Stimulated activated CD8-positive, alpha-beta memory T cell treated with anti-CD3 and anti-CD28 coated beads, Interleukin-7, amount 100 ng/mL, for 1 hour (primary cell): ENCODE data around the gene CHRNB2.

Experiments used
- DNase-seq, 2 donors: peaks; one replicate each; pipeline ENCODE4 v3.0.0-alpha.2; 2020; ENCODE audit warnings: low read depth in 2 of 2

CHRNB2 gene

DNA sequence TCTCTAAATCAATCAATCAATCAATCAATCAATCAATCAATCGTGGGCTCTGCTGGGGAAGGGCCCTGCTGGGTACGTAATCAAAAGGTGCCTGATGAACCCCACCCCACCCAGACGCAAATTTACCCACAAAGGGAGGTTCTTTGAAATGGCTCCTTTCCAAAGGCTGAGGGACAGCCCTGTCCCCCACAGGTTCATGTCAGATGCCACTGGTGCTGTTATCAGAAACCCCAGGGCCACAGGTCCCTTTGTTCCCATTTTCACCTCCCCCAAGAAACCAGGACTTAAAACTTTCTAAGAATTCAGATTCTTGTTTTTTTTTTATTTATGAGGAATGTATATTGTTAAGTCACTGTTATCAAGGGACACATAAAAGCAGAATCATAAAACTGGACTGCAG lies 14.2 kb downstream of the CHRNB2 start:
- no peak for DNase-seq

DNA sequence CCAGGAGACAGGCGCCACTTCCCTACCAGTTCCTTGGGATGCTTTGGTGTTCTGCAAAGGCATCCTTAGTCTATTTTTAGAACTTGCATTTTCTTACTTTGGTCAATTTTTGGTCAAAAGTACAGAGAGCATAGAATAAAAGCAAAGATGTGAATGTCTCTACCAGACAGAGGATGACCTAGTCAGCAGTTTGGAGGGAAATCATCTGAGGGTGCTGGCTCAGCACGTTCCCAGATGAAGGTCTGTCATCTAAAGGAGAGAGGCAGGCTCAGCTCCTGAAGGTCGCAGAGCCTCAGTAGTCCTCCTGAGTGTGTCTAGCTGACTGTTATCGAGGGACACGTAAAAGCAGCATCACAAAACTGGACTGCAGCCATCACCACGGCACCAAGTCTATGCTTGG lies 15.3 kb downstream of the CHRNB2 start:
- DNase-seq = no peak

DNA sequence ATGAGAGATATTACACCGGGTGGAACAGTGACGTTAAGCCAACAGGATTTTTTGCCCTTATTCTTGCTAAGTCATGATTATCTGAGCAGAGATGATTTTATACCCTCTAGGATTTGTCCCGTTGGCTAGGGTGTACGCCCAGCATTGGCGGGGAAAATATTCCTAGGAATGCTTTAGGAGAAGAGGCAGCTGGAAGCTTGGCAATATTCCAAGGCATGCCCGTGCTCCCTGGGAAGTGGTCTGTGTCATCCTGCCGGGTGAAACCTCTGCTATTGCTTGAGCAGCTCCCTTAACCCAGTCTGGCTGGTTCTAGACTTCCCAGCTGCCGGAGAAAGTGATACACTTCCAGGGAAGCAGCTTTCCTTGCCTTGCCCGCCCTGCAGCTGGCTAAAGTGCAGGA lies 16.2 kb downstream of the CHRNB2 start:
- no peak for DNase-seq

DNA sequence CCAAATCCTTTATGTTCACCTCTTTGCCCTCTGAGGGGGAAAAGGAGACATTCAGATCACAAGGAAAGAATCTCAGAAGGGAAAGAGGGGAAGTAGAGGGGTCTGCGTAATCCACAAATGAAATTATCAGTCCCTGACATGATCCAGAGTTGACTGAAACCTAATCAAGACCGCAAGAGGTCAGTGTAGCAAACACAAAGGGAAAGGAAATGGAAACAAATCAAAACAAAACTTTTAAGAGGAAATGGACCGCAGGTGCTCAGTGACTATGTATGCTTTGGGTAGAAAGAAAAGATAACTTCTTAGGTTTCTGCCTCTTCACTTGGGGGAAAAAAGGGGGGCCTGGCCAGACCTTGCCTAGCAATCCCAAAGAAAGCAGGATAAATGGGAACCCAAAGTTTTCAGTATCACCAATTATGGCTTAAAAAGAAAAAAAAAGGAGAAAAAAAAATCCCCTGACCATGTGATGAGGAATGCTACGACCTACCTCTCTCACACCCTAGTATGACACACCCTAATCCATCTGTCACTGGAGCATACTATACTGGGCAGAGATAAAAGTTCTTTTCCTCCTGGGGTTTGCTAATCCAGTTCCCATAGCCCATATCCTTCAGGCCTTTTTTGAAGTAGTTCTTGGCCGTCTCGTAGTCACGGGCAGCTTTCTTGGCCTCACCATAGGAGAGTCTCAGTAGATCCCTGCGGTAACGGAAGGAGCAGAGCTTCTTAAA lies 16.9 kb downstream of the CHRNB2 start:
- no peak for DNase-seq

DNA sequence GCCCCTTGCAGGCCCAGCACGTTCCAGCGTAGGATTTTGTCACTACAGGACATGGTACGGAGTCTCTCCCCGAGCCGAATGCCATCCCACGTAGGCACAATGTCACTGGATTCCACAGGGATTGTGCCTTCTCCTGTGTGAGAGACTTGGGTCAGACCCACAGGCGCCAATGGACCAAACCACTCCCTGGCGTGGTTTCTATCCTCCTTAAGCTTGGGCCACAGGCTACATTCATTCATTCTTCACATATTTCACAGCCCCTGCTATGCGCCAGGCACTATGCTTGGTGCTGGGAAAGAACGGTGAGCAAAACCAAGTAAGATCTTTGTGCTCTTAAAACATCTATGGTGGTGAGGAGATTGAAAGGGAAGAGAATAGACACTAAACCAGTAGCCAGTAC lies 18.7 kb downstream of the CHRNB2 start:
- DNase-seq = no peak

DNA sequence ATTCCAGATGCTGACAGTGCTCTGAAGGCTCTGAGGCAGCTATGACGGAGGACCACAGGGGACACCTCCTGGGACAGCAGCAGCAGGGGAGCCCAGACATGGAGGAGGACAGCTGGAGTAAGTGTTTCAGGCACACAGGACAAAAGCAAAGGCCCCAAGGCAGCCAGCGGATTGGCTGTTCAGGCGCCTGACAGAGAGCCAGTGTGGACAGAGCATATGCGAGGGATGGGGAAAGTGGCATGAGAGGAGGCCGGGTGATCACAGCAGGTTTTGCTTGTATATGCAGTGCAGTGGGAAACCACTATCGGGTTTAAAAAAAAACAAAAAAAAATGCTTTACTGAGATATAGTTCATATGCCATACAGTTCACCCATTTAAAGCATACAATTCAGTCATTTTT lies 19.1 kb downstream of the CHRNB2 start:
- no peak for DNase-seq

DNA sequence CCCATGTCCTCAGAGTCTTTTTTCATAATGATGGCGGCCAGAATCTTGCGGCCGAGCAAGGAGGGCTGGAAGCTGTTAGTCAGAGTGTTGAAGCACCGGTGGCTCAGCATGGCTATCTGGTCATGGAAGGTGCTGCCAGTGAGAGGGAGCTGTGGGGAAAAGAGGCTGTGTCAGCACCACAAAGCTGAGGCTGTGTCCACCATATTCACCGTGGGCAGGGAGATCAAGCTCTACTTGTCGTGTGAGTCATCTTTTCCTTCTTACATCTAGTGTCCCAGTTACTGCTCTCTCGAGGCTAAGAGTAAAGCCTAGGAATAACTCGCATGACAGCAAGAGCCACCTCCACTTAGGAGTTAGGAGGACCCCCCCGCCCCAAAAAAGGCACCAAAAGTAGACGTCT lies 22.2 kb downstream of the CHRNB2 start:
- no peak for DNase-seq

DNA sequence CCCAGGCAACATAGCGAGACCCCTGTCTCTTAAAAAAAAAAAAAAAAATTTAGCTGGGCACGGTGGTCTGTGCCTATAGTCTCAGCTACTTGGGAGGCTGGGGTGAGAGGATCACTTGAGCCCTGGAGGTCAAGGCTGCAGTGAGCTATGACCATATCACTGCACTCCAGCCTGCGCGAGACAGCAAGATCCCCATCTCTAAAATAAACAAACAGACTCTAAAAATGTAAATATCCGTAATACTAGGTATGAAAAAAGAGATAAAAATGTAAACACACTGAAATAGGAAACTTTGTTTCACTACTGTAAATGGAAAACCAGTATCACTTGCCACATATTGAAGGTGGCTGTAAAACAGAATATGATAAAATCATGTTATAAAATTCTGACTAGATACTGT lies 23.2 kb downstream of the CHRNB2 start:
- DNase-seq = no peak

DNA sequence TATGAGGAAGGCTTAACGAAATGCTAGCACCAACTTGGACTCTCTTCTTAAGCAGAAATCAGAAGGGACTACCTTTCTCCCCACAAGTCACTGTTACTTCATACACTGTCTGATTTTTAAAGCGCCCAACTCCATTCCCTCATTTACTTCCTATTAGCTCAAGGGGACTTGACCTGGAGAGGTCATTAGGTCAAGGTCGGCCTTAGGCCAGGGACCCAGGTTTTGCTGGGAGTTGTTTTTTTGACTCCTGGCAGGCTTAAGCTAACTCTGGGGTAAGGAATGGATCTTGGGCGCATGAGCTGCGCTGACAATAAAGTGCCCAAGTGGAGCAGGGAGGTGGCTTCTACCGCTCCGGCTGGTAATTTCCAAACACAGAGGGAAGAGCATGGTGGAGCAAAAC lies 23.6 kb downstream of the CHRNB2 start:
- DNase-seq = no peak

DNA sequence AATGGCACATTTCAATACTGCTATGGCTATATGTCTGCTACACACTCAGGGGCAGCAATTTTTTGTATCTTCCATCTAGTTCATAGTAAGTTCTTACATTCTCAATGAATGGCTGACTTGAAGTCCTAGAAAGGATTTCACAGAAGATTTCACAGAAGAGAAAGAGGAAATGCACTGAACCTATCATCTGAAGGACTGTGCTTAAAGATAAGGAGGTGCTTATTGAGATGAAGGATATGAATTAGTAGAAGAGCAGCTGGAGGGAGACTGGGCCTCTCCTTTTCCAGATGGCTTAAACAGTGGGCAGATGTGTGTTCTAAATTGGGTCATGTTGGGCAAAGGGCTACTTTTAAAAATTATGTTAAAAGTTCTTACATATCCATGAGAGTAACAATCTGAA lies 25.8 kb downstream of the CHRNB2 start:
- no peak for DNase-seq

DNA sequence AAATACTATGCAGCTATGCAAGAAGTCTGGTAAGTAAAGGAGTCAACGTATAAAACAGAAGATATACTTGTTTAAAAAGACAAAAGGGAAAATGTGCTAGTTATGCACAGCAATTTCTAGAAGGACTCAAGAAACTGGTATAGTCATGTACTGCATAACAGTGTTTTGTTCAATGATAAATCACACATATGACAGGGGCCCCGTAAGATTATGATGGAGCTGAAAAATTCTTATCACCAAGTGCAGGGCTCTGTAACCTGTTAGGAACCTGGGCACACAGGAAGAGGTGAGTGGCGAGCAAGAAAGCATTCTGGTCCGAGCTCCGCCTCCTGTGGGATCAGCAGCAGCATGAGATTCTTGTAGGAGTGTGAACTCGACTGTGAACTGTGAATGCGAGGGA lies 27.2 kb downstream of the CHRNB2 start:
- DNase-seq = no peak

DNA sequence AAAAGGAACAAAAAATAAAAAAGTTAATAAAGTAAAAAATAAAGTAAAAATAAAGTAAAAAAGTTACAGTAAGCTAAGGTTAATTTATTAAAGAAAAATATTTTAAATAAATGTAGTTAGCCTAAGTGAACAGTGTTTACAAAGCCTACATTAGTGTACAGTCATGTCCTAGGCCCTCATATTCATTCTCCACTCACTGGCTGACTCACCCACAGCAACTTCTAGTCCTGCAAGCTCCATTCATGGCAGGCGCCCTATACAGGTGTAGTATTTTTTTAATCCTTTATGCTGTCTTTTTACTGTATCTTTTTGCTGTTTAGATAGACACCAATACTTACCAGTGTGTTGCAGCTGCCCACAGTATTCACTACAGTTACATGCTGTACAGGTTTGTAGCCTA lies 28.0 kb downstream of the CHRNB2 start:
- no peak for DNase-seq

DNA sequence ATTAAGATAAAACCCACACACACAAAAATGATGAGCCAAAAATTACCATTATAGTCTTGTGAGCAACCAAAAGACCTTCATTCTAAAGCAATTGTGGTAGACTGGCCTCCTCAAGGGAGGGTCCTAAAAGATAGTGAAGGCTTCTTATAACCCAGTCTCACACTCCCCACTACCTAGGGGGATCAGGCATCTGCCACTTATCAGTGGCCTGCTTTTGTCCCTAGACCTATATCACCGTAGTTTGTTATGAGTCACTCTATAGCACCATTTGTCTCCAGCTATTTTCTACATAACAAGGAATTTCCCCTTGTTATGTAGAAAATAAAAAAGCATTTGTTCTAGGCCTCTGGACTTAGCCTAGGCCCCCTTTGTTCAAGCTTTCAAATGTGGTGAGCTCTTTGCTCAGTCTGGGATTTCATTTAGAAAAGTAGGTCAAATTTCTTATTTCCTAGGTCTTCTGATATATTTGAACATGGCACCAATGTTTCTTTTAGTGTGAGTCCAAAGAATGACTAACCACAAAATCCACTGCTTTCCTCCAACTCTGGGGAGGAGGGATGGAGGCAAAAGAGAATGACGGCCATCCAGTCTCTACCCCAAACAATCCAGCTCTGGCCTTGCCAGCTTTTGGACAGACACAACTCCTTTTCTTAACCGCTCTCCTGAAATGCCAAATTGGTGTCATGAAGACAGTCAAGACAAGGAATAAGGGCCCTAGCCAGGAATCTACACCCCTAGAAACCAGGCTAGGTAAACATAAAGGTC lies 31.5 kb downstream of the CHRNB2 start:
- no peak for DNase-seq

DNA sequence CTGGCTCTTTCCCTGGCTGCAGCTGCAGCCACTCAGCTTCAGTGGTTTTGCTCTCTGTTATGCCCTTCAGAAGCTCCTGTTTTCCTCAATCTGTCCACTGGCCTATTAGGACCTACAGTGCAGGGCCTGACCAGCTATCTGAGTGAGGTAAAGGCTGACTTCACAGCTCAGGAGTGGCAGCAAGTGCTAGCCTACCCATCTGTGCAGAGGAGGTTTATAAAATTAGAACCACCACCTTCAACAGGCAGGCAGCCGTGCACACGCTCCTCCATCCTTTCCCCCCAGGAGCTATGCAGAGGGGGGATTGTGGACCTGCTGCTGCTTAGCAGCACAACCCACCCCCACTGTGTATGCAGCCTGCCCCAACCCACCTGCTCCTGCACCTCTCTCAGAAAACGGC lies 32.1 kb downstream of the CHRNB2 start:
- no peak for DNase-seq

DNA sequence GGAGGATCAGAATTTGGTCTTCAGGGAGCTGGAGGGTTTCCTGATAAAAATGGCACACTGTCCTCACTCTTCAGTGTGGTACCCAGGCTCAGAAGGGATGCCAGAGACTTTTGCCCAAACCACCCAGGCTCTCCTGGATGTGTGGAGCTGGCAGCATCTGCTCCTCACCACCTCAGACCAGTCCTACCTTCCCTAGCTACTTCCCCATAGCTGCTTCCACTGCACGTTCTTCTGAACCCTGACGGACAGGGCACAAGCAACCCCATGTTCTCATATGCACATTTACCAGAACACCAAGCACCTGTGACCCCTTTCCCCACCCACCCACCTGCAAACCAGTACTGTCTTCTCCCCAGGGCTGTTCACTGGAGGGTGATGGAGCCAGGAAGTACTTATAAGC lies 35.7 kb downstream of the CHRNB2 start:
- DNase-seq = no peak

DNA sequence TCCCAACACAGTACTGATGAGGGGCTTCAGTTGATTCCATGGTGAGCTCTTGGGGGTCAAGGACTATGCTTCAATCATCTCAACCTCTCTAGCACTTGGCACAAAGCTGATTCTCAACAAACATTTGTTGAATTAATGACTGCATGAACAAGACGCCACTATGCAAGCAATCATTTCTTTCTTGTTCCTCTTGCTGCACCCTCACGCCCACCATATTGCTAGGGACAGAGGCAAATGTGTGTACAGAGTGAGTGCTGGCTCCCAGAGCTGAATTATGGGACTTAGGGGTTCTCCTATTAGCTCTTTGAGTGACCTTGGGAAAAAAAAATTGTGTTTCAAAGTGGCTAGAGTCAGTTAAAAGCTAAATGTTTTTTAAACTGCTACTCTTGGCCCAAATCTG lies 38.0 kb downstream of the CHRNB2 start:
- no peak for DNase-seq

DNA sequence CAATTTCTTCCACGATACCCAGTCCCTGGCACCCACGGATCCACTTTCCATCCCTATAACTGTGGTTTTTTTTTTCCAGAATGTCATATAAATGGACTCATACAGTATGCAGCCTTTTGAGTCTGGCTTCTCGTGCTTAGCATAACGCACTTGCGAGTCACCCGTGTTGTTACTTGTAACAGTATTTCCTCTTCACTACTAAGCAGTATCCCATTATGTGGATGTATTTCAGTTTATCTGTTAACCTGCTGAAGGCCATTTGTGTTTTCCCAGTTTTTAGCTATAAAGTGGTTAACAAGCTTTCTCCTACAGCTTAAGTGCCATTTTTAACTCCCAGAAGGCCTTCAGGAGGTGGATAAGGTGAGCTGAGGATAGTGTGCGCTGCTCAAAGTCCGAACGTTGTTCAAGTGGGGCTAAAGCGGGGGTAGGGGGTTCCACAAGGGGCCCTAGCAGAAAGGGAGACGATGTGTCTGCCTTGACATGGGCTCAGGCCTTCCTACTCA lies 39.6 kb downstream of the CHRNB2 start:
- DNase-seq = no peak

DNA sequence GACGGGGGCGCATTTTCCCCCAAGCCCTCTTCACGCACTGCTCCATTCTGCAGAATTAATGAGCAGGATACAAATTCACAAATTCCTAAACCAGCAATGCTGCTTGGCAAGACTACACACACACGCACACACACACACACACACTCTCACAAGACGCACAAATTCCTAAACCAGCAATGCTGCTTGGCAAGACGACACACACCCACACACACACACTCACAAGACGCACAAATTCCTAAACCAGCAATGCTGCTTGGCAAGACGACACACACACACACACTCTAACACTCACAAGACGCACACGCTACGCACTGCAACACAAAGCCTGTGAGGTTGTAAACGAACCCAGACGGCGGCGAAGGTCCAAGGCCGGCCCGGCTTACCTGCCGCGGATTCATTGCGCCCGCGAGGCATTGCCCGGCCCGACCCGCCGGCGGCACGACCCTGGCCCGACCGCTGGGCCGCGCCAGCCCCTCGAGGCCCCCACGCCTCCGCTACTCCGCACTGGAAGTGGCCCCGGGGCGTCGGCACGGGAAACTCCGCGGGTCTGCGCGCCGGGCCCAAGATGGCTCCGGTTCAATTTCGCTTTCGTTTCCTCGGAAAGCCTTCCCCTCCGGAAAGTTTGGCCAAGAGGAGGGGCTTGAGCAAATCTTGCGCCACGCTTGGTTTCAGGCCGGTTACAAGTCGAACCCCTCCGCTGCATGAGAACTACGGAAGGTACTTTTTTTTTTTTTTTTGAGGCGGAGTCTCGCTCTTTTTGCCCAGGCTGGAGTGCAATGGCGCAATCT lies 40.2 kb downstream of the CHRNB2 start, which contains the start of gene ADAR:
TSS of gene ADAR (minus strand) at position 578 of the 788 bp plus-strand sequence. CDS start at position 398, 180 bp downstream.
- peak; percentile 80 to 83 for DNase-seq

DNA sequence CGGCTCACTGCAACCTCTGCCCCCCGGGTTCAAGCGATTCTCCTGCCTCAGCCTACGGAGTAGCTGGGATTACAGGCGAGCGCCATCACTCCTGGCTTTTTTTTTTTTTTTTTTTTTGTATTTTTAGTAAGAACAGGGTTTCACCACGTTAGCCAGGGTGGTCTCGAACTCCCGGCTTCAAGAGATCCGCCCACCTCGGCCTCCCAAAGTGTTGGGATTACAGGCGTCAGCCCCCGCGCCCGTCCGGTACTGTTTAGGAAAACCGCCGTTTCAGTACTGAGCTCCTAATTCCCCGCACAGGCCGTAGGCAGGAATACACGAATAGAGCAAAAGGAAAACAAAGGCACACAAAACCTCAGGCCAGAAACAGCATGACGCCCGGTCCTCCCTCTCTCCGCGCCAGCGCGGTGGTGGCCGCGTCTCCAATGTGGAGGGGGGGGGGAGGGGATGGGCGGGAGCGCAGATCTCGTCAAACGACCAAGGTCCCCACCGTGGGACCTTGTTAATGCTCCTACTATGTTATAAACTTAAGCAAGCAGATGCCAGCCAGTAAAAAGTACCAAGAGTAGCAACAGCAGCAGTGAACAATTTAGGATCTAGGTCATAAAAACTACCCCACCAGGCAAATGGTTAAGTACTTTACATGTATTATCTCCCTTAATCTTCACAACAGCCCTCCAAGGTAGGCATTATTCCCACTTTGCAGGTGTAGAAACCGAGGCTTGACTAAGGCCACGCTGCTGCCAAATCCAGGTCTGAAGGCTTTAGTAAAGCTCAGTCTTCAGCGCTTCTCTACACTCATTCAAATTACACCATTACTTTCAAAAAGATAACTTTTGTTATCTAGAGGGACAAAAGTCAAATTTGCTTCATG lies 41.1 kb downstream of the CHRNB2 start:
- DNase-seq = peak in 1 of 2 donors; percentile 10

DNA sequence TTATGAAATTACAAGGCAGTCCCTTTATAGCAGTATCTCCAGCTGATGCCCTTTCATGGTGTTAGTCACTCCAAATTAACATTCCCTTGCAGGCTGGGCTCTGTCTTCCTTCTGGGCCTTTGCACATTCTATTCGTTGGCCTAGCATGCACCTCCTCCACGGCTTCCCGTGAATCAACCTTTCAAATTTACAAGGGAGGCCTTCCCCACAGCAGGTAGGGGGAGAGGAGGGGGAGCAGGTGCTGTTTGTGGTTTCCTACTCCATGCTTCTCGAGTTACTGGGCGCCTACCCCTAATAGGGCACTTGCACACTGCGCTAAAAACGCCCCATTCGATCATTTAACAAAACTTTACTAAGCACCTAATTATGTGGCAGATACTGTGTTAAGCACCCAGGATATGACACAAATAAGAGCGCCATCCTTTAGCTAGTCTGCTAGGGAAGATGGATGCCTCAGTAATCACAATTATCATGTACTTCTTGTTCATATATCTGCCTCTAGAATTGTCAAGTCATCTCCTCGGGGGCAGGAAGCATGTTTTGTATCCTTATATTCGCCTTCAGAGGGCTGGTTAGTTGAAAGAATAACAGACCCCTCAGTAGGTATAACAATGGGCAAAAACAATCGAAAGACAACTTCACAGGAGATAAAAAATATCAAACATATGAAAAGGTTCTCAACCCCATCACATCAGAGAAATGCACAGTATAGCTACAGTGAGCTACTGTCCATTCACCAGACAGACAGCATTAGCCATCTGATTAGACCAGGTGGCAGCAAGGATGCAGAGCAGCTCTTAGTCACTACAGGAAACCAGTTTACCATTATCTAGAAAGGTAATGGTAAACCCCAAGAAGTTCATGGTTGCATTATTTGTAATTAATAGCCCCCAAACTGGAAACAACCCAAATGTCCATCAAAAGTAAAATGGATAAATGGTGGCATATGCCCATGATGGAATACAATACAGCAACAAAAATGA lies 42.1 kb downstream of the CHRNB2 start:
- DNase-seq = no peak
